HCEC 1CT (cell line): Measurements from ENCODE around the gene PLXNA4.

Source experiments
- DNase-seq: peaks from one replicate; pipeline ENCODE4 v3.0.0-alpha.2; 2017

PLXNA4 gene

GRCh38 chr7:132255115-132255797 lies 321.0 kb downstream of the PLXNA4 start:
- no peak for DNase-seq

- DNase-seq: no peak
Observed at GRCh38 chr7:132254455-132254854, 321.8 kb downstream of the PLXNA4 start.

GRCh38 chr7:132252793-132253100 lies 323.5 kb downstream of the PLXNA4 start:
- no peak for DNase-seq

- no peak for DNase-seq
Observed at GRCh38 chr7:132251327-132251659, 325.0 kb downstream of the PLXNA4 start.

- DNase-seq: no peak
Observed at GRCh38 chr7:132250480-132251326, 325.6 kb downstream of the PLXNA4 start.

DNA sequence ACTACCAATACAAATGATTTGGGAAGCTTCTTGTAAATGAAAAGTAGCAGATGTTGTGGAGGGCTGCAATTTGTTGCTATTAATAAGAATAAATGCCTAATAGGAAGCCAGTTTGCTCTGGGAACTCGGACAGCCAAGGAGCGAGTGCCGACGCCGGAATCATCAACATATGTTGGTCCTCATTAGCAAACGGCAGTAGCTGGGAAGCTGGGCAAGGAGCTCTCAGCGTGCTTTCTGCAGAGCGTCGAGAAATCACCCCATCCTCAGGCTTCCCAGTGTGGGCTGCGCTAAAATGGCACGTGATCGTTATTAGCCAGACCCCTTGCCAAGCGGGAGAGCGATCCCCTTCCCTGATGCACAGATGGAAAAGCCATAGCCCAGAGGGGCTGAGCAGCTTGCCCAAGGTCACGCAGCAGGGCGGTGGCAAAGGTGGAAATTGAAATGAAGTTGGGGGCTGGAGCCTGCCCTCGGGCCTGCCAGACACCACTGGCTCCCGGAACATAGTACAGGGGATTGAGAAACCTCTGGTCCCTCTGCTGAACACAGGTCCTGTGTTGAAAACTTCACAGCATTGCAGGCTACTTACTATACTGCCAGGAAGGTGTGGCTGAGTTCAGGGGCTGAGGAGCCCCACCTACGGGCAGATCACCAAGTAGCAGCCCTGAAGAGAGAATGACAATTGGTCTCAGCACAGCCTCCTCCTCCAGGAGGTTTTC lies 326.9 kb downstream of the PLXNA4 start:
- no peak for DNase-seq

- DNase-seq: no peak
Observed at GRCh38 chr7:132248841-132249240, 327.4 kb downstream of the PLXNA4 start.

DNA sequence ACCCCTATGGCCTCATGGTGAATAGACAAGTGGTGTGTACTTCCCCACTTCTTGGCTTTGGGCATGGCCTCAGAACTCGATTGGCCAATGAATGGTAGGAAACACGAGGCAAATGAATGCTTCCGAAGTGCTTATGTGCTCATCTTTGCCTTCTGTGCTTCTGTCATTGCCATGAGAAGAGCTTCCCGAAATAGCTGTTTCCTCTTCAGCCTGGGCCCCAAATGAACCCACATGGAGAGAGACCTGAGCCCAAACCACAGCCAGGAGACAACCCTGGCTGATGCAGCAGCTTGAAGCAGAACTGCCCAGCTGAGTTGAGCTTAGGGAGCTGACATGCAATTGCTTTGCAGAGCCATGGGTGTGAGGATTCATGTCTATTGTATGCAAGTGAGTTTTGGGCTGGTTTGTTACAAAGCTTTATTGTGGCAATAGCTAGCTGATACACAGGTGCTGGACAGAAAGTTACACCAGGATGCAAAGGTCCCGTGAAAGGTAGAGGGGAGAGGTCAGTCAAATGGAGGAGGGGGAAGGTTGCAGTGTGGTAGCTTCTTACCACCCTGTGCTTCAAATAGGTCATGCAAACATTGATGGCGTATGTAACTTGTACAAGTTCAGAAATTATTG lies 328.2 kb downstream of the PLXNA4 start:
- DNase-seq: no peak

- no peak for DNase-seq
Observed at GRCh38 chr7:132246591-132246990, 329.7 kb downstream of the PLXNA4 start.

- no peak for DNase-seq
Observed at GRCh38 chr7:132245539-132245938, 330.7 kb downstream of the PLXNA4 start.

- DNase-seq: no peak
Observed at GRCh38 chr7:132244903-132245480, 331.3 kb downstream of the PLXNA4 start.

DNA sequence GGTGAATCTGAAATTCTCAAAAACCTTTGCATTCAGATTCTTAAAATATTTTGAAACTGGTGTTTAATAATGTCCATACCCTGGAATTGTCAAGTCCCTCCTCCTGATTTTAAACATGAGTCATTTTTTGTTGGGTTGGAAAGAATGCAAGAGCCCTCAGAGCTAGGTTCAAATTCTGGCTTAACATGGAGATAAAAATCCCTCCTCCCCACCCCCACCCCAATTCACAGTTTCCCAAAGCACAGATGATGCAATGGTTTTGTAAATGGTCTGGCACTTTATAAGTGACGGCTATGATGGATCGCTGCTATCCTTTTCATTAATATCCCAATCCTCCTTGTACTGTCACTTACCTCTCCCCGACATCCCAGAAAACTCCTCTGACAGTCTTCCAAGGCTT lies 332.8 kb downstream of the PLXNA4 start:
- DNase-seq: no peak

- no peak for DNase-seq
Observed at GRCh38 chr7:132243051-132243450, 333.2 kb downstream of the PLXNA4 start.

DNA sequence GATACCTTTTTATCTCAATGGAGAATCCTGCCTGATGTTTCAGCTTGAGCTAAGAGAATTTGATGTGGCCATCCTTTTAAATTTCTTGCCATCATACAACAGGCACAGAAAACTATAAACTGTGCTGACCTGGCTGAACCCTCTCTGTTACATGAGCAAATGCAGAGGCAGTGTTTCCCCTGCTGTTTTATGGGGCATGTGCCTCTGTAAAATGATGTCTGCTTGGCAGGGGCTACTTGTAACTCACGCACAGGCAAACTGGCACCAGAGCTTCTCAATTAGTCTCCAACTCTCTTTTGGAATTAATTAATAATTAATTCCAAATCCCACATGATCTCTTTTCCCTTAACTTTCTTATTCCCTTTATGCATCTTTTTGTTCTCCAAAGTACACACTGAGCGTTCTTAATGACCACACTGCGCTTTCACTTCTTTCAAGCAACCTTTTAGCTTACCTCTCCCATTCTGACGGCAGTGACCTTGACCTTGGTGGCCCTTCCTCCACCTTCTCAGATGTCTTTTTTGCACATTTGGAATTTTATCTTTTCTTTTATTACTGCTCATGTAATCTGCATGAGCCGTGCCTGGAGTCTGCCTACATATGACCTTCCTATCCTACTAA lies 334.0 kb downstream of the PLXNA4 start:
- DNase-seq: no peak

GRCh38 chr7:132240821-132241422 lies 335.3 kb downstream of the PLXNA4 start:
- no peak for DNase-seq

GRCh38 chr7:132240262-132240661 lies 336.0 kb downstream of the PLXNA4 start:
- no peak for DNase-seq

- DNase-seq: no peak
Observed at GRCh38 chr7:132239422-132239994, 336.8 kb downstream of the PLXNA4 start.

- no peak for DNase-seq
Observed at GRCh38 chr7:132234711-132235110, 341.6 kb downstream of the PLXNA4 start.

GRCh38 chr7:132232406-132232805 lies 343.9 kb downstream of the PLXNA4 start:
- no peak for DNase-seq

DNA sequence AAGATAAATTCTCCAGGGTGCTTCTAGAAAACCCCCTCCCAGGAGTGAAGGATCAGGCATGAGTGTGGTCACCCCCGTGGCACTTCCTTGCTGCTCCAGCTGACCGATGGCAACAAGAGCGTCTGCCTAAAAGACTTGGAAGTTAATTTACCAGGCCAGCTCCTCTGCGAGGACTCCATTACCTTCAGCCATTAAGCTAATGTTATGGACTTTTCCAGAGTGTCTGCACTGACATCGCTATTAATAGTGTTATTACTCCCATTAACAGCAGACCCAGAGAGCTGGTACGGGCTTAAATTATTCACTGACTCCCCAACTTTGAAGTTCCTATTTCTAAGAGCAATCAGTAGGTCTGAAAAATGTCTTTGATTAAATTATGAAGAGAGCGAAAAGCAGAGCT lies 345.8 kb downstream of the PLXNA4 start:
- no peak for DNase-seq

- no peak for DNase-seq
Observed at GRCh38 chr7:132228240-132228639, 348.0 kb downstream of the PLXNA4 start.

DNA sequence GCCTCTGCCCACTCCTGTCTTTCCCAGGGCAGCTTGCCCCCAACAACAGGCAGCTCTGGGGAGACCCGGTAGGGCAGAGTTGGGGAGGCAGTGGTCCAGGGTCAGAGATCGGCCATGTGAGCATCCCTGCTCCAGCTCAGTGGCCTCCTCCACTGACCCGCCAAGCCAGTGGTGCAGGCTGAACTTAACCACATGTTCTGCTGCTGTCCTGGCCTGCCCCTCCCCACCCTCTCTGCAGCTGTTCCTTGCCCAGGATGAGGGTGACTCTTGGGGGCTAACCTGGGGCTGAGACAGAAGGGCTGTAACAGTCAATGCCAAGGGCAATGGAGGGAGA lies 349.3 kb downstream of the PLXNA4 start:
- no peak for DNase-seq
